Measurements from ENCODE around the gene ATP2A3. TPM values are rescaled to one million over a fixed set of nuclear protein-coding genes. Genes with fewer than 3 reads are reported as not detected.

ATP2A3 gene
- total and polyA plus RNA-seq, 5 donors: 7.9 to 16.6 (median 14.4) TPM

DNA sequence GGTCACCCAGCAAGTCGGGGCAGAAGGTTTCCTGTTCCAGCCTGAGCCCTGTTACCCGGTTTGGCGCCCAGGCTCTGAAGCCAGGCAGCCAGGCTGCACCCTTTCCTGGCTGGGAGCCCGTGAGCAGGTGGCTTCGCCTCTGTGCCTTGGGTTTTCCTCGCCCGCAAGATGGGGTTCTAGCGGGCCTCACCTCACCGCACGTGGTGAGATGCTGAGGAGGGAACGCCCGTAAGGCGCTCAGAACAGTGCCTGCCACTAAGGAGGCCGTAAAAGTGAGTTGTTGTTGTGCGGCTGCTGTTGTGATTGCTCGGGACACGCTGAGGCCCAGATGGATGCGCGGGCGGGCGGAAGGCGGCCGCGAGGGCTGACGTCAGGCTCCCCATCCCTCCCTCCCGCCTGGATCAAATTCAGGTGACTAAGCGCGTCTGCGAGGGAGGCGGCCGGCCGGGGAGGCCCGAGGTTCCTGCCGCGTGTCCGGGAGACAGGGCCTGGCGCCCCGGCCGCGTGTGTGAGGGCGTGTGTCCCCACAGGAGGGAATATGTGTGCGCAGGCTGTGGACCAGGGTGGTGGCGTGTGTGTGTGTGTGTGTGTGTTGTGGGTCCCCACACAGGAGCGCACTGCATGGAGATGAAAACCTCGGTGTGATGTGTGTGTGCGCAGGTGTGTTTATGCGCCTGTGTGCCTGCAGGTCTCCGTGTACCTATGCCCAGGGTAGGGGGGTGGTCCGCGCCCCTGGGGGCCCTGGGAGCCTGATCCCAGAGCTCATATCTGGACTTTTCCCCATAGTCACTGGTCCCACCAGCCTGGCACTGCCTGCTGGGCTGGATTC, 75.7 kb downstream of the ATP2A3 start:
- H3K4me1 ChIP-seq (ENCODE audit: control insufficient read depth, insufficient read depth, low read length): peaks cover 6% of the 10 kb centered on the region

GRCh38 chr17:3887804-3888203, 76.4 kb downstream of the ATP2A3 start:
- no peak for ATAC-seq
- 61% methylated on average over 9 of the region's 9 CpGs for WGBS
- no peaks in the 10 kb centered on the region for H3K9me3 ChIP-seq (ENCODE audit: control insufficient read depth, low read length)
- peaks cover 4% of the 10 kb centered on the region for H3K4me1 ChIP-seq (ENCODE audit: control insufficient read depth, insufficient read depth, low read length)
- no peak overlapping the region for H3K4me3 ChIP-seq (ENCODE audit: low read length)
- intact Hi-C loops (cut with DNase I): no loop called here
- H3K27ac ChIP-seq (ENCODE audit: low read length): peak overlapping the region; percentile 34
- DNase-seq: no peak
- H3K27me3 ChIP-seq (ENCODE audit: control insufficient read depth, insufficient read depth): no peaks in the 10 kb centered on the region

More for the DNA sequence above, 75.7 kb downstream of the ATP2A3 start:
- intact Hi-C loops (cut with DNase I): no loop called here
- DNase-seq (peak; percentile 87 to 93 (median 91)), ATAC-seq (peak; percentile 28 to 36)
- Histone ChIP-seq H3K27me3 (ENCODE audit: control insufficient read depth, insufficient read depth) (no peaks in the 10 kb centered on the region), H3K4me3 (ENCODE audit: low read length) (no peak overlapping the region), H3K27ac (ENCODE audit: low read length) (peak overlapping the region; percentile 34), H3K9me3 (ENCODE audit: control insufficient read depth, low read length) (no peaks in the 10 kb centered on the region)
- 49% methylated on average over 50 of the region's 50 CpGs for WGBS

DNA sequence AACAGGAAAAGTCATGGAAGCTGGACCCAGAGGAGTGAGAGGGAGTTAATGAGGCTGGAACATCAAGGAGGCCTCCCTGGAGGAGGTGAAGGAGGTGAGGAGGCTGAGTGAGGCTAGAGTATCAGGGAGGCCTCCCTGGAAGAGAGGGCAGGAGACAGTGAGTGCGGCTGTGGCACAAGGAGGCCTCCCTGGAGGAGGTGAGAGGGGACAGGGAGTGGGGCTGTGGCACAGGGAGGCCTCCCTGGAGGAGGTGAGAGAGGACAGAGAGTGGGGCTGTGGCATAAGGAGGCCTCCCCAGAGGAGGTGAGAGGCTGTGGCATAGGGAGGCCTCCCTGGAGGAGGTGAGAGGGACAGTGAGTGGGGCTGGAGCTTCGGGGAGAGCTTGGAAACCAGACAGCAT, 76.8 kb downstream of the ATP2A3 start:
- H3K27me3 ChIP-seq (ENCODE audit: control insufficient read depth, insufficient read depth): no peaks in the 10 kb centered on the region
- DNase-seq (peak in 1 of 3 donors; percentile 47), ATAC-seq (no peak)
- no peak overlapping the region for H3K27ac ChIP-seq (ENCODE audit: low read length)
- no peaks in the 10 kb centered on the region for H3K9me3 ChIP-seq (ENCODE audit: control insufficient read depth, low read length)
- no peak overlapping the region for H3K4me3 ChIP-seq (ENCODE audit: low read length)
- H3K4me1 ChIP-seq (ENCODE audit: control insufficient read depth, insufficient read depth, low read length): peaks cover 4% of the 10 kb centered on the region
- intact Hi-C loops (cut with DNase I): no loop called here
- WGBS: 73% methylated on average over 2 of the region's 2 CpGs

GRCh38 chr17:3886776-3887175, 77.5 kb downstream of the ATP2A3 start:
- WGBS: 63% methylated on average over 10 of the region's 10 CpGs
- Histone ChIP-seq H3K27me3 (ENCODE audit: control insufficient read depth, insufficient read depth) (no peaks in the 10 kb centered on the region), H3K4me1 (ENCODE audit: control insufficient read depth, insufficient read depth, low read length) (peaks cover 4% of the 10 kb centered on the region), H3K27ac (ENCODE audit: low read length) (no peak overlapping the region), H3K9me3 (ENCODE audit: control insufficient read depth, low read length) (no peaks in the 10 kb centered on the region), H3K4me3 (ENCODE audit: low read length) (no peak overlapping the region)
- intact Hi-C loops (cut with DNase I): no loop called here
- ATAC-seq: peak; percentile 10 to 12
- DNase-seq: peak in 2 of 3 donors; percentile 63 to 75

DNA sequence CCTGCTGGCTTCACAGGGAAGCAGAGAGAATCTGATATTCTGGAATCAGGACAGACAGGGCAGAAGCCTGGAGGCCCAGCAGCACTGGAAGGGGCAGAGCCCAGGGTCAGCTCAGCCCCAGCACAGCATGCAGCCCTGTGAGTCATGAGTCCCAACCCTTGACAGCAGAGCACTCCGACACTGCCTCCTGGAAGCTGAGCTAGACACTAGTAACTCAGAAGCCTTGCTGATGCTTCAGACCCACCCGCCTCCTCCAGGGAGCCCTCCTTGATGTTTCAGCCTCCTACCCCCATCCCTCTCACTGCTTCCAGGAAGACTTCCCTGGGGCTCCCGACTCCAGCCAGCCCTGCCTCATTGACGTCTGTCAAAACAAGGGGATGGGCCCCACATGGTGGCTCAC, 78.3 kb downstream of the ATP2A3 start:
- DNase-seq: peak in 1 of 3 donors; percentile 30

GRCh38 chr17:3885271-3885670, 79.0 kb downstream of the ATP2A3 start:
- H3K27me3 ChIP-seq (ENCODE audit: control insufficient read depth, insufficient read depth): no peaks in the 10 kb centered on the region
- H3K4me1 ChIP-seq (ENCODE audit: control insufficient read depth, insufficient read depth, low read length): peaks cover 4% of the 10 kb centered on the region
- no peak overlapping the region for H3K27ac ChIP-seq (ENCODE audit: low read length)
- DNase-seq: peak in 2 of 3 donors; percentile 59 to 60
- 67% methylated on average over 14 of the region's 14 CpGs for WGBS
- no peak for ATAC-seq
- no peaks in the 10 kb centered on the region for H3K9me3 ChIP-seq (ENCODE audit: control insufficient read depth, low read length)
- no peak overlapping the region for H3K4me3 ChIP-seq (ENCODE audit: low read length)
- intact Hi-C loops (cut with DNase I): no loop called here

More for the DNA sequence above, 78.3 kb downstream of the ATP2A3 start:
- no peak for ATAC-seq
- WGBS: 89% methylated on average over 4 of the region's 4 CpGs
- Histone ChIP-seq H3K9me3 (ENCODE audit: control insufficient read depth, low read length) (no peaks in the 10 kb centered on the region), H3K27ac (ENCODE audit: low read length) (no peak overlapping the region), H3K4me1 (ENCODE audit: control insufficient read depth, insufficient read depth, low read length) (peaks cover 4% of the 10 kb centered on the region), H3K4me3 (ENCODE audit: low read length) (no peak overlapping the region), H3K27me3 (ENCODE audit: control insufficient read depth, insufficient read depth) (no peaks in the 10 kb centered on the region)
- intact Hi-C loops (cut with DNase I): no loop called here

DNA sequence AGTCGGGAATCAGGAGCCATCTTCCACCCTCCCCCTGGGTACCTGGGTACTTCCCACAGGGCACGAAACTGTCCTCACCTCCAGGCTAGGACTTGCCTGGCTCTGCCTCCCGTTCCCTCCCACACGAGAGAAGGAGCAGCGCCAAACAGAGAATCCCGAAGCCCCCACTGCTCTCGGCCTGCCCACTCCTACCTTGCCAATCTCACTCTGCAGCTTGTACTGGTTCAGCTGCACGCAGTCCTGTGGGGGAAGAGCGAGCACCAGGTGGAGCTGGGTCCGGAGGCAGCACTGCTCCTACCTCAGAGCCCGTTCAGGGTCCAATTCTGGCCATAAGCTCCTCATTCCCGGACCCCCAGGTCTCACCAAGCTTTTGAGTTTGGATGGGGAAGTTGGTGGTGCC, 80.0 kb downstream of the ATP2A3 start:
- 94% methylated on average over 12 of the region's 12 CpGs for WGBS
- Histone ChIP-seq H3K9me3 (ENCODE audit: control insufficient read depth, low read length) (no peaks in the 10 kb centered on the region), H3K4me3 (ENCODE audit: low read length) (no peak overlapping the region), H3K27me3 (ENCODE audit: control insufficient read depth, insufficient read depth) (no peaks in the 10 kb centered on the region), H3K27ac (ENCODE audit: low read length) (no peak overlapping the region), H3K4me1 (ENCODE audit: control insufficient read depth, insufficient read depth, low read length) (no peaks in the 10 kb centered on the region)
- ATAC-seq: no peak
- intact Hi-C loops (cut with DNase I): no loop called here
- peak in 1 of 3 donors; percentile 13 for DNase-seq

- H3K27me3 ChIP-seq (ENCODE audit: control insufficient read depth, insufficient read depth): no peaks in the 10 kb centered on the region
- ATAC-seq (no peak), DNase-seq (peak in 1 of 3 donors; percentile 27)
- H3K4me3 ChIP-seq (ENCODE audit: low read length): no peak overlapping the region
- no peaks in the 10 kb centered on the region for H3K9me3 ChIP-seq (ENCODE audit: control insufficient read depth, low read length)
- H3K27ac ChIP-seq (ENCODE audit: low read length): no peak overlapping the region
- H3K4me1 ChIP-seq (ENCODE audit: control insufficient read depth, insufficient read depth, low read length): no peaks in the 10 kb centered on the region
- 83% methylated on average over 4 of the region's 4 CpGs for WGBS
- intact Hi-C loops (cut with DNase I): no loop called here
Measured at GRCh38 chr17:3882276-3882675, 82.0 kb downstream of the ATP2A3 start.

DNA sequence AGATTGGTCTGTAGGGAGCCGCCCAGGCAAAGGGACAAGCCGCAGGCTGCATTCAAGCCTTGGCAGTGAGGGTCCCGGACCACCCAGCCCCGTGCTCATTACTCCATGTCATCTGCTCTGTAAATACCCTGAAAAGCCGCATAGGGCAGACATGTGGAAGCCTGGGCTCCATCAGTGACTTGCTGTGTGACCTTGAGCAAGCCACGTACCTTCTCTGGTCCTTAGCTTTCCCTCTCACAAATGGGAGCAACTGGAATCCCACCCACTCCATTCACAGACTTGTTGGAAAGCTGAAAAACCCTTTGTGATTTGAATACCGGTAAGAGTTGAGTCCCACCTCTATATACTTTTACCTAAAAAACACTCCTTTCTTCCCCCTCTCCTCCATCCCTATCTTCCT, 83.3 kb downstream of the ATP2A3 start:
- no peak overlapping the region for H3K4me3 ChIP-seq (ENCODE audit: low read length)
- intact Hi-C loops (cut with DNase I): no loop called here
- H3K4me1 ChIP-seq (ENCODE audit: control insufficient read depth, insufficient read depth, low read length): no peaks in the 10 kb centered on the region
- no peaks in the 10 kb centered on the region for H3K27me3 ChIP-seq (ENCODE audit: control insufficient read depth, insufficient read depth)
- DNase-seq: peak in 1 of 3 donors; percentile 20
- 94% methylated on average over 7 of the region's 7 CpGs for WGBS
- H3K9me3 ChIP-seq (ENCODE audit: control insufficient read depth, low read length): no peaks in the 10 kb centered on the region
- H3K27ac ChIP-seq (ENCODE audit: low read length): no peak overlapping the region
- ATAC-seq: no peak

- intact Hi-C loops (cut with DNase I): no loop called here
Measured at GRCh38 chr17:3879591-3880417, 84.4 kb downstream of the ATP2A3 start.

GRCh38 chr17:3879186-3879585, 85.1 kb downstream of the ATP2A3 start:
- DNase-seq (peak; percentile 75 to 89 (median 84)), ATAC-seq (peak; percentile 78 to 79)
- intact Hi-C loops (cut with DNase I): no loop called here
- 40% methylated on average over 5 of the region's 5 CpGs for WGBS
- Histone ChIP-seq H3K9me3 (ENCODE audit: control insufficient read depth, low read length) (no peaks in the 10 kb centered on the region), H3K27me3 (ENCODE audit: control insufficient read depth, insufficient read depth) (no peaks in the 10 kb centered on the region), H3K27ac (ENCODE audit: low read length) (peak overlapping the region; percentile 27), H3K4me1 (ENCODE audit: control insufficient read depth, insufficient read depth, low read length) (no peaks in the 10 kb centered on the region), H3K4me3 (ENCODE audit: low read length) (no peak overlapping the region)

More at GRCh38 chr17:3879591-3880417, 84.4 kb downstream of the ATP2A3 start:
- 54% methylated on average over 25 of the region's 25 CpGs for WGBS
- Histone ChIP-seq H3K4me1 (ENCODE audit: control insufficient read depth, insufficient read depth, low read length) (no peaks in the 10 kb centered on the region), H3K27ac (ENCODE audit: low read length) (peak overlapping the region; percentile 27), H3K9me3 (ENCODE audit: control insufficient read depth, low read length) (no peaks in the 10 kb centered on the region), H3K4me3 (ENCODE audit: low read length) (no peak overlapping the region), H3K27me3 (ENCODE audit: control insufficient read depth, insufficient read depth) (no peaks in the 10 kb centered on the region)
- ATAC-seq (peak; percentile 38 to 47), DNase-seq (peak in 2 of 3 donors; percentile 57 to 71)
